ENCODE measurements around the gene SGCB.

GRCh38 chr4:52071791-52072546 is 33.9 kb upstream of the SGCB start:
- no peak for TF ChIP-seq CTCF (IDR thresholded peaks at IDR 0.05; ENCODE audit: low read length)
- TF ChIP-seq EZH2 (optimal IDR thresholded peaks at IDR 0.05; ENCODE audit: low read depth, low read length): no peak
